Gastroesophageal sphincter (tissue), 3 donors: Measurements from ENCODE around the gene PLS1.

Source experiments
- EP300 ChIP-seq: sonication (generic); formaldehyde crosslinking; IDR thresholded peaks from one replicate; pipeline ENCODE4 v1.6.1; 2017; ENCODE audit warnings: antibody characterized with exemption, mild to moderate bottlenecking
- POLR2A ChIP-seq, 2 donors: fragments of 450-650 bp; IDR thresholded peaks; one replicate each; pipeline ENCODE4 v1.6.1; 2017; ENCODE audit warnings: antibody characterized with exemption in 2 of 2, mild to moderate bottlenecking in 2 of 2, moderate library complexity in 1 of 2
- POLR2AphosphoS5 ChIP-seq: sonication (generic); formaldehyde crosslinking; IDR thresholded peaks from one replicate; pipeline ENCODE4 v1.6.1; 2017; ENCODE audit warnings: antibody characterized with exemption
- TF ChIP-seq, protein P1 (sequence below), 4 experiments: fragments of 200-600 bp in 2 of 4; fragments of 450-650 bp in 2 of 4; sonication (generic) in 1 of 4; IDR thresholded peaks; one replicate each; pipeline ENCODE4 v1.5.1; 2017 to 2019; ENCODE audit warnings: antibody characterized with exemption in 4 of 4, mild to moderate bottlenecking in 2 of 4, moderate library complexity in 2 of 4

DNA sequence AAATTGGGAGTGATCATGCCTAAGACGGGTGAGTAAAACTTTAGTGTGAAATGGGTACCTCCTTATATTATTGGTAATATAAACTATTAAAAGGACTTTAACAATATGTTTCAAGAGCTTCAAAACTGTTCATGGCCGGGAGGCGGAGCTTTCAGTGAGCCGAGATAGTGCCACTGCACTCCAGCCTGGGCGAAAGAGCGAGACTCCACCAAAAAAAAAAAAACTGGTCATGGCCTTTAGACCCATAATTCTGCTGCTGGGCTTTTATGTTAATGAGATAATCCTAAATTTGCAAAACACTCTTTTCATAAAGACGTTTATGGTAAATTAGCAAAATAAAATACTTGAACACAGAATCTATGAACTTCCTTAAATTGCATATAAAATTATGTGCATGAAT, 150.5 kb downstream of the PLS1 start:
- TF ChIP-seq, protein P1, sequence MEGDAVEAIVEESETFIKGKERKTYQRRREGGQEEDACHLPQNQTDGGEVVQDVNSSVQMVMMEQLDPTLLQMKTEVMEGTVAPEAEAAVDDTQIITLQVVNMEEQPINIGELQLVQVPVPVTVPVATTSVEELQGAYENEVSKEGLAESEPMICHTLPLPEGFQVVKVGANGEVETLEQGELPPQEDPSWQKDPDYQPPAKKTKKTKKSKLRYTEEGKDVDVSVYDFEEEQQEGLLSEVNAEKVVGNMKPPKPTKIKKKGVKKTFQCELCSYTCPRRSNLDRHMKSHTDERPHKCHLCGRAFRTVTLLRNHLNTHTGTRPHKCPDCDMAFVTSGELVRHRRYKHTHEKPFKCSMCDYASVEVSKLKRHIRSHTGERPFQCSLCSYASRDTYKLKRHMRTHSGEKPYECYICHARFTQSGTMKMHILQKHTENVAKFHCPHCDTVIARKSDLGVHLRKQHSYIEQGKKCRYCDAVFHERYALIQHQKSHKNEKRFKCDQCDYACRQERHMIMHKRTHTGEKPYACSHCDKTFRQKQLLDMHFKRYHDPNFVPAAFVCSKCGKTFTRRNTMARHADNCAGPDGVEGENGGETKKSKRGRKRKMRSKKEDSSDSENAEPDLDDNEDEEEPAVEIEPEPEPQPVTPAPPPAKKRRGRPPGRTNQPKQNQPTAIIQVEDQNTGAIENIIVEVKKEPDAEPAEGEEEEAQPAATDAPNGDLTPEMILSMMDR (IDR thresholded peaks at IDR 0.05): no peak
- no peak for TF ChIP-seq POLR2AphosphoS5
- no peak for TF ChIP-seq EP300
- TF ChIP-seq POLR2A (IDR thresholded peaks at IDR 0.05): no peak
